A673 (cell line): ENCODE measurements around the gene LHFPL6.

ENCODE experiments used
- CTCF ChIP-seq: fragments of 300-800, 200-600 bp; sonication (generic); conservative IDR thresholded peaks from 2 replicates; pipeline ENCODE4 v1.5.1; 2017; ENCODE audit warnings: low read depth, mild to moderate bottlenecking, antibody characterized with exemption, low read length, moderate library complexity, mixed read lengths
- EZH2 ChIP-seq: fragments of 200-600 bp; sonication (generic); IDR thresholded peaks from 2 replicates; pipeline ENCODE4 v1.6.1; 2017; ENCODE audit warnings: borderline replicate concordance, low read depth, mild to moderate bottlenecking, mixed read lengths, antibody characterized with exemption, low read length; ENCODE audit not compliant: poor library complexity, severe bottlenecking

DNA sequence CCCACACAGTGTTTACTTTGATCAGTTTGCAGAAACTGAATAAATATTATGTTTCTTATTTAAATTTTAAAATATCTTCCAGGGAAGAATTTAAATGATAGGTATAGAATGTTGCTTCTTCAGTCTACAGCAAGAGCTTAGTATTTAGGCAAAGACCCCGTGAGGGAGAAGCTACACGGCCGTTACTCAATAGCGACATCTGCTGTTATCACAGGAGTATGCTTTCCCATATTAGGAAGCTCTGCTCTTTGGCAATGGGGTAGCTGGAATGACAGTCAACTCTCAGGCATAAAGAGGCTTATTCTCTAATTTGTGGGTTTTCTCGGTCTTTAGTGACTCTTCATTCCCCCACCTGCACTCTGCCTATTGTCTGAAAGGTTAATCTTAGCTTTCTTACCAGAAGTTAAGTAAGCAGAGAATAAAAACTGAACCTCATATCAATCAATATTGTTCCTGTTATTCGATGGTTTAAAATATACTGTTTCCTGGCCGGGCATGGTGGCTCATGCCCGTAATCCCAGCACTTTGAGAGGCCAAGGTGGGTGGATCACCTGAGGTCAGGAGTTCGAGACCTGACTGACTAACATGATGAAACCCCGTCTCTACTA, 13.2 kb upstream of the LHFPL6 start:
- TF ChIP-seq CTCF (peak; percentile 91), EZH2 (no peak)
